Testis (tissue), 3 donors: ENCODE results near the gene FRMD6. TPM values are rescaled to one million over a fixed set of nuclear protein-coding genes. Genes with fewer than 3 reads are reported as not detected.

Experiments used
- DNase-seq: peaks from one replicate; pipeline ENCODE4 v3.0.0-alpha.2; 2019
- H3K27ac ChIP-seq, 2 donors: fragments of 200-600 bp; sonication (generic); one replicate each; pipeline ENCODE4 v1.5.1; 2019
- H3K27me3 ChIP-seq: fragments of 200-600 bp; sonication (generic); one replicate; pipeline ENCODE4 v1.5.1; 2019
- H3K36me3 ChIP-seq: fragments of 200-600 bp; sonication (generic); one replicate; pipeline ENCODE4 v1.5.1; 2017; ENCODE audit warnings: low read depth; ENCODE audit errors: missing control alignments
- H3K4me1 ChIP-seq: fragments of 200-600 bp; sonication (generic); one replicate; pipeline ENCODE4 v1.5.1; 2019
- H3K4me3 ChIP-seq, 2 donors: fragments of 200-600 bp; sonication (generic); one replicate each; pipeline ENCODE4 v1.5.1; 2017 to 2019
- H3K9me3 ChIP-seq: fragments of 200-600 bp; sonication (generic); one replicate; pipeline ENCODE4 v1.5.1; 2017
- CTCF ChIP-seq, 3 experiments: fragments of 450-650 bp in 2 of 3; fragments of 200-600 bp in 1 of 3; sonication (generic) in 1 of 3; IDR thresholded peaks; one replicate each; pipeline ENCODE4 v1.5.1; 2016 to 2019; ENCODE audit warnings: antibody characterized with exemption in 3 of 3, mild to moderate bottlenecking in 2 of 3, moderate library complexity in 1 of 3
- POLR2A ChIP-seq: fragments of 450-650 bp; IDR thresholded peaks from one replicate; pipeline ENCODE4 v1.6.1; 2017; ENCODE audit warnings: antibody characterized with exemption, mild to moderate bottlenecking, moderate library complexity
- WGBS, 2 donors: methylation state at CpG; one replicate each; pipeline ENCODE4 v1.1.5; 2018; 5-methylcytosine and 5-hydroxymethylcytosine counted together
- intact Hi-C: fragments of 100-400 bp; cut with DNase I; formaldehyde crosslinking; loops from one replicate; pipeline ENCODE4 v1.15.1; 2023; ENCODE audit warnings: low total_unique reads
- polyA plus RNA-seq: library from polyadenylated mRNA; stranded (reverse); fragments of 350-450 nt; fragmentation: Illumina TruSeq; extraction: RNeasy Lipid Tissue Mini Kit (QIAGEN cat#74804); gene quantifications from one replicate; pipeline ENCODE4 v1.2.3, GENCODE V29; 2014; ENCODE audit warnings: low read depth, low replicate concordance; ENCODE audit not compliant: insufficient read depth
- total RNA-seq, 2 donors: library from RNA; depleted of rRNA; stranded (reverse); fragments of >200 nt; gene quantifications; one replicate each; pipeline ENCODE4 v1.2.3, GENCODE V29; 2016

FRMD6 gene
- total and polyA plus RNA-seq, 3 donors from 2014 or later, result 59.2 to 71.3 (median 67.0) TPM

DNA sequence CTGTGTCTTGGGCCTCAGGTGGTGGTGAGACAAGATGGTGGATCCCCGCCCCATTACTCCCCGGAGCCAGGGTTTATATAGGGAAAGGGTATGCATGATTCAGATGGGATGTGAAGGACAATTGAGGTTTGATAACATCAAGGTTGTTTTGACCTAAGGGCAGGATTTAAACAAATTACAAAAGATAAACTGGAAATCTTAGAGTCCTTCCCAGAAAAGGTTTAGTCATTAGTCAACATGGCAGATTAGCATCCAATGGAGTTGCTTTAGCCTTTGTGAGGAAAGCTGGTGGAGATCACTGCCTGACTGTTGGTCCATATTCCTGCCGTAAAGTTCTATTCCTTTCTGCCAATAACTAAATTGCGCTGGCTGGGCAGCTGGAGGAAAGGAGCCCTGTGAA is 15.6 kb upstream of the FRMD6 start:
- no peak overlapping the region for H3K4me3 ChIP-seq
- H3K9me3 ChIP-seq, result no peaks in the 10 kb centered on the region
- no peak for DNase-seq
- TF ChIP-seq CTCF (IDR thresholded peaks at IDR 0.05), result no peak
- no peak for TF ChIP-seq POLR2A
- WGBS, 2 donors, result 68 to 72% methylated on average over 4 of the region's 4 CpGs
- no peaks in the 10 kb centered on the region for H3K27me3 ChIP-seq
- peaks cover 12% of the 10 kb centered on the region for H3K4me1 ChIP-seq
- intact Hi-C loops, result no loop called here
- no peaks in the 10 kb centered on the region for H3K36me3 ChIP-seq
- H3K27ac ChIP-seq, result no peak overlapping the region

GRCh38 chr14:51638071-51638944 is 13.4 kb upstream of the FRMD6 start:
- no peaks in the 10 kb centered on the region for H3K9me3 ChIP-seq

GRCh38 chr14:51639668-51640316 is 11.9 kb upstream of the FRMD6 start:
- Histone ChIP-seq H3K36me3 (no peaks in the 10 kb centered on the region), H3K27me3 (no peaks in the 10 kb centered on the region), H3K4me1 (peaks cover 12% of the 10 kb centered on the region), H3K27ac (no peak overlapping the region), H3K4me3 (no peak overlapping the region), H3K9me3 (no peaks in the 10 kb centered on the region)
- WGBS, 2 donors, result 56 to 70% methylated on average over 5 of the region's 5 CpGs
- TF ChIP-seq POLR2A (no peak), CTCF (IDR thresholded peaks at IDR 0.05) (no peak)
- intact Hi-C loops, result no loop called here
- DNase-seq, result no peak

More at GRCh38 chr14:51638071-51638944, 13.4 kb upstream of the FRMD6 start:
- Histone ChIP-seq H3K27me3 (no peaks in the 10 kb centered on the region), H3K27ac (no peak overlapping the region), H3K4me3 (no peak overlapping the region), H3K36me3 (no peaks in the 10 kb centered on the region), H3K4me1 (peaks cover 12% of the 10 kb centered on the region)
- peak; percentile 23 for DNase-seq
- TF ChIP-seq CTCF (IDR thresholded peaks at IDR 0.05), result no peak
- TF ChIP-seq POLR2A, result no peak
- WGBS, 2 donors, result 41 to 49% methylated on average over 7 of the region's 7 CpGs
- intact Hi-C loops, result no loop called here

GRCh38 chr14:51643140-51643539 is 8.6 kb upstream of the FRMD6 start:
- no peaks in the 10 kb centered on the region for H3K9me3 ChIP-seq
- H3K27me3 ChIP-seq, result no peaks in the 10 kb centered on the region
- no peaks in the 10 kb centered on the region for H3K36me3 ChIP-seq
- intact Hi-C loops, result no loop called here
- no peak for DNase-seq
- 96% methylated on average over 3 of the region's 3 CpGs for WGBS, 2 donors
- TF ChIP-seq POLR2A (no peak), CTCF (IDR thresholded peaks at IDR 0.05) (no peak)
- no peak overlapping the region for H3K27ac ChIP-seq
- no peak overlapping the region for H3K4me3 ChIP-seq
- H3K4me1 ChIP-seq, result no peaks in the 10 kb centered on the region
